Activated CD8-positive, alpha-beta memory T cell treated with anti-CD3 and anti-CD28 coated beads, Interleukin-2, amount 10 ng/mL, durations not matched to agents 7 days and 5 days (primary cell): ENCODE measurements around the gene ARL4D. TPM values are rescaled to one million over a fixed set of nuclear protein-coding genes. Genes with fewer than 3 reads are reported as not detected.

Source experiments
- ATAC-seq: fragments of 150-1000 bp; cut with Tn5 transposase; one replicate; pipeline ENCODE4 v1.10.0; 2021; ENCODE audit warnings: moderate library complexity
- CTCF ChIA-PET: fragments of 350-600 bp; sonication (Branson Sonifier 250); formaldehyde crosslinking; loops from one replicate; lab custom pipeline; 2021; ENCODE audit warnings: antibody characterized with exemption; lab: Charles Lee
- DNase-seq: peaks from one replicate; pipeline ENCODE4 v3.0.0-alpha.2; 2020
- H3K27ac Mint-ChIP-seq: one replicate; pipeline ENCODE4 v1.8.0; 2021; ENCODE audit warnings: mild to moderate bottlenecking, mixed read lengths
- H3K27me3 Mint-ChIP-seq: one replicate; pipeline ENCODE4 v1.8.0; 2021; ENCODE audit warnings: mixed read lengths
- H3K36me3 Mint-ChIP-seq: one replicate; pipeline ENCODE4 v1.8.0; 2021; ENCODE audit warnings: mild to moderate bottlenecking, mixed read lengths
- H3K4me1 Mint-ChIP-seq: one replicate; pipeline ENCODE4 v1.8.0; 2021; ENCODE audit warnings: mixed read lengths
- H3K4me3 Mint-ChIP-seq: one replicate; pipeline ENCODE4 v1.8.0; 2021; ENCODE audit warnings: mild to moderate bottlenecking, moderate library complexity, mixed read lengths
- H3K9me3 Mint-ChIP-seq: one replicate; pipeline ENCODE4 v1.8.0; 2022; ENCODE audit warnings: low read depth, mixed read lengths
- total RNA-seq, 2 experiments: library from RNA; stranded (reverse); gene quantifications; one replicate each; pipeline ENCODE4 v1.2.3, GENCODE V29; 2021

ARL4D gene
- total RNA-seq, 2 experiments from 2014 or later: 2.5 to 3.2 TPM

DNA sequence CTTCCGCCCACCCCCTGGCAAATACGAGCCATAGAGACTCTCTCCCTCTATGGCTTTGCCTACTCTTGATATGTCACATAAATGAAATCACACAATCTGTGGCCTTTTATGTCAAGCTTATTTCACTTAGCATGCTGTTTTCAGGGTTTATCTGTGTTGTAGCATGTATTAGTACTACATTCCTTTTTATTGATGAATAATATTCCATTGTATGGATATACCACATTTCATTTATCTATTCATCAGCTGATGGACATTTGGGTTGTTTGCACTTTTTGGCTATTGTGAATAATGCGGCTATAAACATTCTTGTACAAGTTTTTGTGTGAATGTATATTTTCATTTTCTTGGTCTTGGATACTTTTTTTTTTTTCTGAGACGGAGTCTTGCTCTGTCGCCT lies 48.0 kb downstream of the ARL4D start:
- Mint-ChIP-seq H3K27ac (no peak overlapping the region), H3K27me3 (peaks cover 10% of the 10 kb centered on the region), H3K9me3 (no peaks in the 10 kb centered on the region), H3K36me3 (no peaks in the 10 kb centered on the region), H3K4me1 (no peaks in the 10 kb centered on the region), H3K4me3 (no peak overlapping the region)
- DNase-seq (no peak), ATAC-seq (no peak)
- CTCF ChIA-PET: interaction anchor here (0.7 kb wide), 1 partner anchor 53 kb away, joined by 4 read pairs; no protein-coding TSS in a partner anchor

DNA sequence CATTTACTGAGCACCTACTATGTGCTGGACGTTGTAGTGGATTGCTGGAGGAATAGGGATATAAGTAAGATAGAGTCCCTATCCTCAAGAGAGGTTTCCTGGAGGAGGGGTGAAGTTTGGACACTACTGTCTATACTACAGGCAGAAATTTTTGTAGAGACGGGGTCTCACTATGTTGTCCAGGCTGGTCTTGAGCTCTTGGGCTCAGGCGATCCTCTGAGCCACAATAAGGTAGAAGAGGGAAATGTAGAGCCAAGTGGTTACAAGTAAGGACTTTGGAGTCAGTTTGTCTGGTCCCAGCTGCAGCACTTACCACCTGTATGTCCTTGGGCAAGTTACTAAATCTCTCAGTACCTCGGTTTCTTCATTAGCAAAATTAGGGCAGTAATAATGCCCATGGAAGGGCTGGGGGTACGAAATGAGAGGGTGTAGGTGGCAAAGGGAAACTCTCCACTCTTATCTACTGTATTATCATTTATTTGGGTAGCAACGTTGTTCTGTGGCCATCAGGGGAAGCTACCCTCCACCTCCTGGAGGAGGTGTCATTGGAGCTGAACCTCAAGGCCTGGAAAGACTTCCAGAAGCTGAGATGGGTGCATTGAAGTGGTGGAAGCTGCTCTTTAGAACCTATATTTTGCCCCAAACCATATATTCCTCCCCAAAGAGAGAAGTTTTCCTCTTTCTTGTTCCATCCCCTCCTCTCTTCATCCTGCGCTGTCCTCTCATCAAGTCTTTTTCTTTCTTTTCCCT lies 50.1 kb downstream of the ARL4D start:
- Mint-ChIP-seq H3K36me3 (no peaks in the 10 kb centered on the region), H3K27me3 (peaks cover 8% of the 10 kb centered on the region), H3K9me3 (no peaks in the 10 kb centered on the region), H3K4me1 (no peaks in the 10 kb centered on the region), H3K27ac (no peak overlapping the region), H3K4me3 (no peak overlapping the region)
- CTCF ChIA-PET: no interaction called here
- ATAC-seq (no peak), DNase-seq (no peak)

DNA sequence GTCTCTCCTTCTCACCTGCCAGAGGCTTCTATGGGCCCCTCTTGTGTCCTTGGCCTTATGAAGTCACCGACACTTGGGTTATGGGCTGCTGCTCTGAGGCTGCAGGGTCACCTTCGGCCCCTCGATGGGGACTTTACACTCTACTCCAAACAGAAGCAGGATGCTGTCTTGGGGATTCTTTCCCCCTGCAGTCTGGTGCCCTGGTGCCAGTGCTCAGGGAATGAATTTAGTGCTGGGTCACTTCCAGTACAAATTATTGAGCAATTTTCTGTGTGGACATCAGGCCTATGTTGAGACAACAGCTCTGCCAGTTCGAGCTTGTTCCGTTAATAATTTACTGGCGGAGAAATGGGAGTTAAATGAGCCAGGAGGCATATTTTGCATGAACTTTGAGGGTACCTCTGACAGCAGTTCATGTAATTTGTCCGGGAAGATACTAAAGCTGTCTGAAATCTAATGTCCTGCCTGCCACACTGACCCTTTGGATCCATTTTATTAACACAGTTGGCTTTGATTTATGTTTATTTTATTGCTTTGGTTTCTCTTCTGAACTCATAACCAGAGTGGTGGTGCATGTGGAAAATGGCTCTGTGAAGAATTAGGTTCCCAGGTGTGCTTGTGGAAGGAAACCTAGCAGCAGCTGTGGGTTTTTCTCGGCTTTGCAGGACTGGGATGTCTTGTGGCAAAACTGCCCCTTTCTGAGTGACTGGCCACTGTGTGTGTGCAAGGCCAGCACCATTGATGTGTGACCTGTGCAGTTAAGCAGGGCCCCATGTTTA lies 50.9 kb downstream of the ARL4D start:
- H3K27me3 Mint-ChIP-seq: peaks cover 2% of the 10 kb centered on the region
- ATAC-seq (no peak), DNase-seq (no peak)
- CTCF ChIA-PET: no interaction called here
- no peaks in the 10 kb centered on the region for H3K9me3 Mint-ChIP-seq
- H3K4me1 Mint-ChIP-seq: no peaks in the 10 kb centered on the region
- H3K4me3 Mint-ChIP-seq: no peak overlapping the region
- H3K27ac Mint-ChIP-seq: no peak overlapping the region
- H3K36me3 Mint-ChIP-seq: no peaks in the 10 kb centered on the region

Other genes with a start within 250 kb of the ARL4D start
- gene NBR1, start 227.8 kb upstream of the ARL4D start, total RNA-seq: 10 to 100 TPM; 46.0 to 53.0 TPM
- gene TMEM106A, start 187.1 kb upstream of the ARL4D start, total RNA-seq: 10 to 100 TPM; 13.8 to 23.1 TPM
- gene CCDC200, start 170.4 kb upstream of the ARL4D start, total RNA-seq: not detected
- 1,000 to 10,000 TPM; 3,839 to 7,603 TPM for gene RNU2-1, start 165.0 kb upstream of the ARL4D start, total RNA-seq
- 10 to 100 TPM; 59.1 to 66.2 TPM for gene DHX8, start 85.0 kb downstream of the ARL4D start, total RNA-seq
- 1 to 10 TPM in 1 of 2 experiments, under 1 TPM in 1; 0.82 to 1.9 TPM for gene ETV4, start 147.3 kb downstream of the ARL4D start, total RNA-seq